GM18861 (cell line): ENCODE results near the gene MRPL1.
A peak's percentile ranks its signal among the peaks of the same experiment; 100 is the strongest.
"Not testable (repeated sequence)": the region's sequence is repeated elsewhere in the genome, so short reads cannot be mapped to it uniquely, and the experiment has no call there.

Experiments
- ATAC-seq: cut with Tn5 transposase; IDR thresholded peaks from one replicate; pipeline ENCODE4 v1.9.1; 2021; ENCODE audit not compliant: unreplicated experiment

The MRPL1 gene

DNA sequence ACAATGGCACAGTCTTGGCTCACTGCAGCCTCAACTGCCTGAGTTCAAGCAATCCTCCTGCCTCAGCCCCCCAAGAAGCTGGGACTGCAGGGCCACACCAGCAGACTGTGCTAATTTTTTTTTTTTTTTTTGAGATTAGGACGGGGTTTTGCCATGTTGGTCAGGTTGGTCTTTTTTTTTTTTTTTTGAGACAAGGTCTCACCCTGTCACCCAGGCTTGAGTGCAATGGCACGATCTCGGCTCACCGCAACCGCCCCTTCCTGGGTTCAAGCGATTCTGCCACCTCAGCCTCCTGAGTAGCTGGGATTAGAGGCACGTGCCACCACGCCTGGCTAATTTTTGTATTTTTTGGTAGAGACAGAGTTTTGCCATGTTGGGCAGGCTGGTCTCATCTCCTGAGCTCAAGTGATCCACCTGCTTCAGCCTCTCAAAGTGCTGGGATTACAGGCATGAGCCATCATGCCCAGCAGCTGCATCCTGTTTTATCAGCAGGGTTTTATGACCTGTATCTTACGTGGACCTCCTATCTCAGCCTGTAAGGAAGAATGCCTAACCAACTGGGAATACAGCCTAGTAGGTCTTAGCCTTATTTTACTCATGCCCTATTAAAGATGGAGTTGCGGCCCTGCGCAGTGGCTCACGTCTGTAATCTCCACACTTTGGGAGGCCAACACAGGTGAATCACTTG is 13.2 kb upstream of the MRPL1 start:
- ATAC-seq, result no peak

GRCh38 chr4:77852892-77853495 is 9.6 kb upstream of the MRPL1 start:
- peak; percentile 80 for ATAC-seq

DNA sequence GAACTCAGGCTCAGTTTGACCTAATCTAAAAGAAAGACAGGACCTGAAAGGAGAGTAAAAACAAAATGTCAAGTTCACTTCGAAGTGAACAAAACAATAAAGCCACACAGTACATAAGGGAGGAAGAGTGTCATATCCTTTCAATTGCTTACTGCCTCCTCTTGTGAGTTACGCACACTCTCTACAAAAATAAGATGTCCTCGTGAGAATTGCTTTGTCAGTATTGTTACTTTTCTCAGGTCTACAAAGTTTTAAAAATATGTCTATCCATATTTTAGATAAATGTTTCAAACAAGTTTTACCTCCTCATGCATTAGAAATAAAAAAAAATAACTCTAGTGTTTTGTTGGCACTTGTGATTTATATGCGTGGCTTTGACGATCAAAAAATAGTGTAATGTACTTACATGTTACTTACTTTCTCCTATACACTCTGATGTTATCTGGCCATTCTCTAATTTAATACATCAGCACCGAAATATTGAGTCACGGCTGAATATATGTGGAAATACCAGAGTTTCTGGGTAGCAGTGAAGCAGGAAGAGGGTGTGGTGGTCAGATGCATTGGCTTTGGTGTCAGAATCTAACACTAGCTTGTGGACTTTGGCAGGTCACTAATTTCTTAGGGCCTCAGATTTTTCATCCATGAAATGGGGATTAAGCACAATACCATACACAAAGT is 8.1 kb upstream of the MRPL1 start:
- no peak for ATAC-seq

GRCh38 chr4:77856152-77856551 is 6.5 kb upstream of the MRPL1 start:
- ATAC-seq, result no peak

DNA sequence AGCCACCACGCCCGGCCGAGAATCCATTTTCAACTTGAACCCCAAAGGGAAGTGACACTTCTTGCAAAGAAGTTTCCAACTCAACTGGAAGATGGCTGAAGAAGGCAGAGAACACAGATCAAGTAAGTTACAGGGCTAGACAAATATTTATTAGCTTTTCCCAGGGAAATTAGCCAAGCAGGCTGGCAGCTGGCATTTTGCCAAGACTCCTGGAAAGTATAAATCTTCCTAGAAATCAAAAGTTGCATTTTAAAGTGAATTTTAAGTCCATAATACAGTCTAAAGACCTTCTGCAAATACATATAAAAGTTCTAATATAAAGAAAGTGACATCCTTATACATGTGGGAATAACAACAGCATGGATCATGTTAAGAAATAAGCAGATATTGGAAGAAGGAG is 3.4 kb upstream of the MRPL1 start:
- no peak for ATAC-seq

DNA sequence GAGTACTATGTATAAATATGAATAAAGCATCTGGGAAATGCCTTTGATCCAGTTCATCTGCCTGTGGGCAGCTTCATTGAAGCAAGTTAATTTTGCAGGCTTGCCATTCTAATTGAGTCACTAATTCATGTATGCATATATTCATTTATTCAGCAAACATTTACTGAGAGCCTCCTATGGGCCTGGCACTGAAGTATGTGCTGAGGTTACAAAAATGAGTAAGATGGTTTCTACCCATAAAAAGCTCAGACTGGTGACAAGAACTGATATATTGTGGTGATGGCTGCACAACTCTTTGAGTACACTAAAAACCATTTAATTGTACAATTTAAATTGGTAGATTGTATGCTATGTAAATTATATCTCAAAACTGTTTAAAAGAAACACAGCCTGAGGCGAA is 1.1 kb upstream of the MRPL1 start:
- no peak for ATAC-seq

DNA sequence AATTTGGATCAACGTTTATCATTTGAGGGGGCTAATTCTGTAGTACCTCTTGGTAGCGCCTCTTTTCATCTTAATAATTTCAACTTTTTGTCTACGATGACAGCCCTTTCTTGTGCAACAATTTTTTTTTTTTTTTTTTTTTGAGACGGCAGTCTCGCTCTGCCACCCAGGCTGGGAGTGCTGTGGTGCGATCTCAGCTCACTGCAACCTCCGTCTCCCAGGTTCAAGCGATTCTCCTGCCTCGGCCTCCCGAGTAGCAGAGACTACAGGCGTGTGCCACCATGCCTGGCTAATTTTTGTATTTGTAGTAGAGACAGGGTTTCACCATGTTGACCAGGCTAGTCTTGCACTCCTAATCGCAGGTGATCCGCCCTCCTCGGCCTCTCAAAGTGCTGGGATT is 711 bp downstream of the MRPL1 start:
- not testable (repeated sequence) for ATAC-seq

DNA sequence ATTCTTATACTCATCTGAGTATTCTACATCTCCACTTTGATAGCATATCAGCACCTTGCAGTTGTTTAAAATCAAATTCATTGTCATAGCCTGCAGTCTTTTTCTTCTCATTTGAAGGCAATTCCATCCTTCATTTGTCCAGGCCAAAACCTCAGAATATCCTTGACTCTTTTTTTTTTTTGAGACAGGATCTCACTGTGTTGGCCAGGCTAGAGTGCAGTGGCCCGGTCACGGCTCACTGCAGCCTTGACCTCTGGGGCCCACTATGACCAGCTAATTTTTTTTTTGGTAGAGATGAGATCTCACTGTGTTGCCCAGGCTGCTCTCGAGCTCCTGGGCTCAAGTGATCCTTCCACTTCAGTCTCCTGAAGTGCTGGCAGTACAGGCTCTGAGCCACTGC is 2.6 kb downstream of the MRPL1 start:
- no peak for ATAC-seq

GRCh38 chr4:77872723-77873445 is 10.3 kb downstream of the MRPL1 start:
- no peak for ATAC-seq

- ATAC-seq, result no peak
Observed at GRCh38 chr4:77877167-77877566, 14.5 kb downstream of the MRPL1 start.

- no peak for ATAC-seq
Observed at GRCh38 chr4:77877771-77878565, 15.3 kb downstream of the MRPL1 start.

DNA sequence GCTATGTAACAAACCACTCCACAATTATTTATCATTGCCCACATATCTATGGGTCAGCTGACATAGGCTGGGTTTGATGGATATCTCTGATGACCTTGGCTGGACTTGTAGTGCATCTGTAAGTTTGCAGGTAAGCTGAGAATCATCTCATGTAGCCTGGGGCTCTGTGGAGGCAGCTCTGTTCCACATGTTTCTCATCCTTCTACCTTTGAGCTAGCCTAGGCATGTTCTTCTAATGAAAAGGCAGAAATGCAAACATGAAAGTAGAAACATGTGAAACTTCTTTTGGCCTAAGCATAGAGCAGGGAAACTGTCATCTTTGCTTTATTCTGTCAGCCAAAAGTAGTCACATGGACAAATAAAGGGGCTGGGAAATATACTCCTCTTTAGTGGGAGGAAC is 18.2 kb downstream of the MRPL1 start:
- ATAC-seq, result no peak

GRCh38 chr4:77881460-77882295 is 19.0 kb downstream of the MRPL1 start:
- ATAC-seq, result no peak

DNA sequence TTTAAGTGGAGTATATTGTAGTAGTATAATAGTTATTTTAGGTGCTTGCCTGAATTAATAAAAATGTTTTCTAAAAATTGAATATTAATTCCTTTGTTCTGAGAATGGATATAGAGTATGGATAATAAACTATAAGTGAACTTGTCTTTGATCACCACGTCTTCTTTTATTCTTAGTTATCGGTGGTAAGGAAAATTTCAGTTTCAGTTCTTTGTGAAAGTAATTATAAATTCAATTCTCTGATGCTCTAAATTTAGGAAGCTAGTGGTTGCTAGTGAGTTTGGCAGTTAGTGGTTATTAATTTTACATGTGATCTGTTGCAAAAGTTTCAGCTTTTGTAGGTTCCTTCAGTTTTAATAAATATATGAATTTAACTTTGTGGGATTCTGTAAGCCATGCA is 30.8 kb downstream of the MRPL1 start:
- ATAC-seq, result peak; percentile 80

DNA sequence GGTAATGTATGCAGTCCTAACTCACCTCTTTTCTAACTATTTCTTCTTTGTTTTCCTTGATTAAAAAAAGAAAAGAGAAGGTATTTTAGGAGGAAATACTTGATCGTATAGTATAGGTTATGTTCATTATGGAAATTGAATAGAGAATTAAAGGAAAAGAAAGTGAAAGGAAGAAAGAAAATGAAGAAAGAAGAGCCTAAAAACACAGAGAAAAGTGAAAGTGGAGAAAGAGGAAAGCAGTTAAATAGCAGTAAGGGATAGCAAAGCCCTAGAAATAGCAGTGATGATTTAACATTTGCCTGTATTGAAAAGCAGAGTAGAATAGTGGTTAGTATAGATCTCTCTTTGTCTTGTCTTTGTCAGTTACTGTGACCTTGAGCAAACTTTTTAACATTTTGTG is 37.0 kb downstream of the MRPL1 start:
- no peak for ATAC-seq

DNA sequence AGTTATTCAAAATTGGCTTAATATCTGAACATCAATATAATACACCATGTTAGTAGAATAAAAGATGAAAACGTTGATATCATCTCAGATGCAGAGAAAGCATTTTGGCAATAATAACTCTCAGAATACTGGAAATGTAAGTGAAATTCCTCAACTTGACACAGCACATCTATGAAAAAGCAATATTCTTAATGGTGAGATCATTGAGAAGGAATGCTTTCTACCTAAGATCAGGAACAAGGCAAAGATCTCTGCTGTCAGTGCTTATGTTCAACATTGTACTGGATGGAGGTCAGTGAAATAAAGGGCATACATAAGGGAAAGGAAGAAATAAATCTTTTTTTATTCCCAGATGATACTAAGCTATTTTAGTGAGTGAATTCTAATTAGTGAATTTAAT is 40.6 kb downstream of the MRPL1 start:
- no peak for ATAC-seq

- no peak for ATAC-seq
Observed at GRCh38 chr4:77905651-77906263, 43.1 kb downstream of the MRPL1 start.

GRCh38 chr4:77910676-77911075 is 48.0 kb downstream of the MRPL1 start:
- ATAC-seq, result no peak

GRCh38 chr4:77911091-77911490 is 48.5 kb downstream of the MRPL1 start:
- no peak for ATAC-seq
